ENCODE results near the gene MMS22L. TPM values are rescaled to one million over a fixed set of nuclear protein-coding genes. Genes with fewer than 3 reads are reported as not detected.

Gene MMS22L
- polyA plus RNA-seq, 3 donors = 10.1 to 13.0 (median 12.8) TPM

DNA sequence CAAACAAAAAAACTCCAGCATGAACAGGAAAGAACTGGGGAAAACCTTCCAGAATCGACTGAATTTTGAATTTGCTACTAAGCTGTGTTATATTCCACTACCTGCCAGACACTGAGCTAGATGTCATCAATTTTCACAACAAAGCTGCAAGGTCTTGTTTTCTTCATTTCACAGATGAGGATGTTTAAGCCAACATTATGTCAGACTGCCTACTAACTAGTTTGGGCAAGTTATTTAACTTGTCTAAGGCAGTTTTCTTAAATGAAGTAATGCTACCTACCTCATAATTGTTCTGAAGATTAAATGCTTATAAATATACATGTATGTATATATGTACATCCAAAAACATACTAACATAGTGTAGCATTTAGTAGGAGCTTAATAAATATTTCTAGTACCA, 144.4 kb downstream of the MMS22L start:
- no peak for DNase-seq

DNA sequence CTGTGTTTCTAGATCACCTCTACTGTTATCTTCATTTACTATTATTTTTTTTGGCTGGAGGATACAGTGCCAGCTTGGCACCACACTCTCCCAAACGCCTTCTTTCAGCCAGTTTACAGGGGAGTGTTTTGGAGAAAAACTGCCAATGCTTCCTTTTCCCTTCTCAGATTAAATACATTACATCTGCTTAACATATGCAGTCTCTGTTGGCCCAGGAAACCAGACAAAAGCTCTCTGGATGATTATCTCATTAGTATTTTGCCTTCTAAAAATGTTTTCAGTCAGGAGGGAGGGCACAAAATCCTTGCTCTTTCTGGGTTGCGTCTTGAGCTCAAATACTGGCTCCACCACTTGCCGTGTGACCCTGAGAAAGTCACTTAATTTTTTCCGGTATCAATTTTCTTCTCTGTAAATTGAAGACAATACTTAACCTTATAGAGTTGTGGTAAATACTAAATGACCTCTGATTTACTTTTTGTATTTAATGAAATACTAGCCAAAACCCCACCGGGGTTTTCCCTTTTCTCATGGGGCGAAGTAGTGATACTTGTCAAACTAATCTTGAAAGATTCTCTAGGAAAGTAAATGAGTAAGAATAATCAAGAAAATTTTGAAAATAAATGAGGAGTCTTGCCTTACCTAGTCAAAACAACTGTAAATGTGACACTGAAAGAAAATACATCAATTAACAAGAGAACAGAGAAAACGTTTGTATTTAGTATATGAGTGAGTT, 146.2 kb downstream of the MMS22L start:
- no peak for DNase-seq

DNA sequence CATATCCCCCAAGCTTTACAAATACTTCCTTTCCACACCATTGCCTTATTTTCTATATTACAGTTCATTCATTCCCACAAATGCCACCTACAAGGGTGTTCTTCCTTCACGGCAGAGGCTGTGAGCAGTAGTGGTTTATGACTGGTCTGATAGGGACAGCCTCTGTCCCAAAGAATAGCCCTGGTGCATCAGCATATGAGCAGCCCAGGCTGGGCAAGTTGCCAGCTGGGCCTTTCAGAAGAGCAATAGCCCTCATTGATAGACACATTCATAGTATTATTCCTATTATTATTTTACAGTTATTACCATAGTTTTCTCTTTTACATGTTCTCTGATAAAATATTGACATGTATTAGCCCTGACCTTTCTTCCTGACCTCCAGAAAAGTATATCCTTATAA, 149.9 kb downstream of the MMS22L start:
- DNase-seq = no peak

DNA sequence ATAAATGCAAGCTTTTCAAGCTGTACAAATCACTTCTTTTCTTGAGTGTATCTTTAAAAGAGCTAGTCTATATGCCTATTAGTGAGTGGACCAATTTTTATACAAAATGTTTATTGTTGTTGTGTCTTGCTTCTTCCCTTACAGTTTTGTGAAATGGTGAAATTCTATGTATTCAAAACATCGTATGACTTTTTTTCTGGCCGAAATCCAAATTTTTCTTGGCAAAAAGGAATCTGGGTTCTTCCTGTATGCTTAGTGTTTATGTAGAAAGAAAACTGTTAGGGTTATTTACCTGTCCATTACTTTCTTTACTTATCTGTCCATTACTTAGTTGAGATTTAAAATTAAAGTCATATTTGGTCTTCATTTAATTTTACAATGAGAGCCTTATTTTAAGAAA, 153.9 kb downstream of the MMS22L start:
- DNase-seq = no peak

DNA sequence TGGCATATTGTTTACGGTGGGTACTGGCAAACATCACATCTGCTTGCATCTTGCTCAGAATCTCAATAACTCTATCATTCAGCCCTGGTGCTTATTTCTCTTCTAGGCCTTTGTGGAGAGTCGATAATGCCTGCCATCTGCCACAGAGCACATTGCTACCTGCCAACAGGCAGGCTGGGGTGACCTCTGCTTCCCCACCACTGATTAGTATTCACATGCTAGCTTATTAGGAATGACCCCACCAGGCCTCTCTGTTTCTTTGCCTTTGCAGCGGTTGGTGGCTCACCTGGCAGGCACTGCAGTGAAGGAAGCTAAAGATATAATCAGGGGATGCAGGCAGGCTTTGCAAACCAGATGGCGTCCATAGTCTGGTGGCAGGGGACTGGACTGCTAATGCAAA, 154.5 kb downstream of the MMS22L start:
- DNase-seq = no peak

DNA sequence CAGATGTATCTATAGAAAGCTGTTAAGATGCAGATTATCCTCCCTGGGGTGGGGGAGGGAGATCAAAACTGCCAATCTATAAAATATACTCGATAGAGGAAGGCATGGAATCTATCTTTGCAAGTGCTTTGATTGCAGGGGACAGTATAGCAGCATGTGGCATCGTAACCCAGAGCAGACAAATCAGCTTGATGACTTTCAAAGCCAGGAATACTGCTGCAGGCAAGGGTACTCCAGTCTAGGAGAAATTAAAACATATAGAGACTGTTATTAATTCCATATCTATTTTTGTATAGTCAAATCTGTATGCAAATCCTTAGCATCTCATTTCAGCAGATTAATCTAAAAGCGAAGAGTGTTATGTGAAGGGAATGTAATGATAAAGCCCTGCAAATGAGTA, 159.4 kb downstream of the MMS22L start:
- no peak for DNase-seq

DNA sequence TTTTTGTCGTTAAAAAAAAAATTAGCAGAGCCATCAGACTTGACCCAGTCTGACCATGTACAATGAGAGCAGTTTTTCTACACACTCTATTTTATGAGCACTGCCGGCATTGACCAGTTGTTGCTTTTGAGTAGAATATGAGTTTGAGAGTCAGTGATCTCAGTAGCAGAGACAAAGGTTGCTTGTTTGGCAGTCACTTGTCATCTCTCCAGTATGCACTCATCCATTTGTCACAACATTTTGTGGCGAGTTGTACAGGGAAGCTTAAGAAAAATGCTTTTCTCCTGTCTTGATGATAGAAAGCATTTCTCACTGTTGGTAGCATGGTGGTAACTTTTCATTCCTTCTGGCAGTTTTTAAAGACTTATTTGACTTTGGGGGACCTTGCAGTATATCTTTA, 159.9 kb downstream of the MMS22L start:
- DNase-seq = no peak

DNA sequence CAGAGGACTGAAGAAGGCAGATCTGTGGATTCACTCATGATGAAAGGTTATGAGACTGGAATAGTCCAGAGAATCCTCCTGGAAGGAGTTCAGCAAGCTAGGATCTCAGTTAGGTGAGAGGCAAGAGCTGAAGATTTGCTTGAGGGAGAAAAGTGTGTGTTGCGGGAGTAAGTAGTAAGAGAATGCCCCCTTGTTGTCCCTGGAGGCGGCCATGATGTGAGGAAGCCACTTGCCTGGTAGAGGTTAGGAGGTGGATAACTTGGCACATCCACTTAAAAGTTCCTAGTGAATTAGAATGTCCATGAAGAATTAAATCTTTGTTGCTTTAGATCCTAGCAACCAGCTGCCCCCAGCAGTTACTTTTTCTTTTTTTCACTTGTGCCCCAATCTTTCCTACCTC, 162.5 kb downstream of the MMS22L start:
- no peak for DNase-seq

DNA sequence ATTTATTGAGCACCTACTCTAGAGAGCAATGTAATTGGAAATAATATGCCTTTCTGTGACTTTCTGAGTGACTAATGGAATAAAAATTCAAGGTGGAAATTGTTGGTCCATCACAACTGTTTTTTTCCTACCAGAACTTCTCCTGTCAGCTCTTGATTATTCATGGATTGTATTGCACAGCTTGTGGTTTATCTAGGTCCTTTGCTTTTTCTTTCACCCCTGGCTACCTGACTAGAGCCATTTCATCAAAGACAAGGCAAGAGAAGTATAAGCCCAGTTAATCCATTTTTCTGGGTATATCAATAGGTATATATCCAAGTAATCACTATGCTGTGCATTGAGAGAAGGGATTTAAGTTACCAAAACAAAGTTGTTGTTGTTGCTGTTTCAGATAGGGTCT, 168.4 kb downstream of the MMS22L start:
- DNase-seq = no peak

DNA sequence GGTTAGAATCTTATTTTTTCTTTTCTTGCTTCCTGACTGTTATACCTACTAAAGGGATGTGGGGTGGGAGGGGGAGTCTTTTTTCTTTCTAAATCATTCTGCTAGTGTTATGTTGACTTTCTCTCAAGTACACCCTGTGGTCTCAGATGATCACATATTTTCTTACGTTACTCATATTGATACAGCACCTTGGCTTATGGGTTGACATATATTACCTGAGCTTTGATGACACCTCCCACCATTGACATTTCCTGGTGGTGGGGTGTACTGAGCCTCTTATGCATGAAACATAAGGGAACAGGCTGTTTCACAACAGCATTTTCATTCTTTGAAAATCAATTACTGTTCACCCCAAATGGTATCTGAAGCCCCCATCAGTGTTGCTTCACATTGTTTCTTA, 169.8 kb downstream of the MMS22L start:
- DNase-seq = no peak

DNA sequence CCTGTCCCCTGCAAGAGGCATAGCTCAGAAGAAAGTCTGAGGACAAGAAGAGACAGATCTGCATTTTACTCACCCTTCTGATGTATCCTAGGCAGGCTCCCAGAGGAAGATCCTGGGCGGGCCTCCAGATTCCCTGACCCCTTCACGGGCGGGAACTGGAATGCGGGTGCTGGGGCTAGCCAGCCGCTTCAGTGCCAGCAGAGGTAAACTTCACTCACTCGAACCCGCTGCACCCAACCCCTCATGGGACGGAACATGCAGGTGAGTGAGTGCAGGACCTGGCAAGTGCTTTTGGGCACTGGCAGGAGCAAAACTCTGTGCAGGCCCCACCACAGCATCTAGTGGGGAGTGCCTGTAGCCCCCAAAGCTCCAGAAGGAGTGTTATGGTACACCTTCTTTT, 171.8 kb downstream of the MMS22L start:
- no peak for DNase-seq

DNA sequence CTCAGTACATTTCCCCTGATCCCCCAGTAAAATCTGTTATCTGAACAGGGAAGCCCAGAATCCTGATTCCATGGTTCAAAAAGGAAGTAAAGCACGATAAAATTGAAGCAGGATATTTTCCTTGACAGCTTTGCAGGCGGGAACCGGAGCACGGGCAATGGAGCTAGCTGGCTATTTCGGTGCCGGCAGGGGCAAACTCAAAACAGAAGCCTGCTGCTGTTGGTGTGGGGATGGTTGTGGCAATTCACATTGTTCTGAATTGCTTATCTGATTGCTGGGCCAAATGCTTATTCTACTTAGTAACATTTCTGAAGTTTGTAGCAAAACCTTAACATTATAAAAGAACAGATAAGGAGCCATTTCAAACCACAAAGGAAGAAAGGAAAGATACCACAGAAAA, 172.4 kb downstream of the MMS22L start:
- no peak for DNase-seq

DNA sequence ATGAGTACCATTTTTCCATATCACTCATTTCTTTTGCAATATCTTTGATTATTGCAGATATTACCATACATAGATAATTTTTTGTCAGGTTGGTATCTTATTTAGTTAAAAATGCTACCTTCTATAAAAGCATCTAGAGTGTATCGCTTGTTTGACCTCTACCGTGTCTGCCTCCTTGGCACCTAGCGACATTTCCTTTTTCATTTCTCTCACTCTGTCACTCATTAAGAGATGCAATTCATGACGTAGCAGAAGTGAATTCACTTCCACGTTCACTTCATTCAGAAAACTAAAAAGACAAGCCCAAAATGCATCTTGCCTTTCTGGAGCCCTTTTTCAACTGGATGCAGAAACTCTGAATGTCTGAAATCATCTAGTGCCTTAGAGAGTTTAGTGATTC, 172.9 kb downstream of the MMS22L start:
- no peak for DNase-seq

DNA sequence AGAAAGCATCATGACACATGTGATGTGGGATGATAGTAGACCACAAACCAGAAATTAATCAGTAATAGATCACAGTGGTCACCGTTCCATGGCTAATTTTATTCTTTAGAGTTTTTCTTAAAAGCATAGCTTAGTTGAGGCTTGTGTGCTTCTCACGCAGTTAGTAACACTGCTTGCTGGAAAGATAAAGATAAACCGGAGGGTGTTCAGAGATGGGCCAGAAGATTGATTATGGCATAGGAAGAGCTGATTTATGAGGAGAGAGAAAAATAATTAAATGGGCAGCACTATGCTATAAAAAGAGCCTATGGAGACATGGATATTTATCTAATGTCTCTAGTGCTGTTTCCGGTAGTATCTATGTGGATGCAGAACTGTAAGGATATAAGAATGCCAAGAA, 173.6 kb downstream of the MMS22L start:
- DNase-seq = no peak

DNA sequence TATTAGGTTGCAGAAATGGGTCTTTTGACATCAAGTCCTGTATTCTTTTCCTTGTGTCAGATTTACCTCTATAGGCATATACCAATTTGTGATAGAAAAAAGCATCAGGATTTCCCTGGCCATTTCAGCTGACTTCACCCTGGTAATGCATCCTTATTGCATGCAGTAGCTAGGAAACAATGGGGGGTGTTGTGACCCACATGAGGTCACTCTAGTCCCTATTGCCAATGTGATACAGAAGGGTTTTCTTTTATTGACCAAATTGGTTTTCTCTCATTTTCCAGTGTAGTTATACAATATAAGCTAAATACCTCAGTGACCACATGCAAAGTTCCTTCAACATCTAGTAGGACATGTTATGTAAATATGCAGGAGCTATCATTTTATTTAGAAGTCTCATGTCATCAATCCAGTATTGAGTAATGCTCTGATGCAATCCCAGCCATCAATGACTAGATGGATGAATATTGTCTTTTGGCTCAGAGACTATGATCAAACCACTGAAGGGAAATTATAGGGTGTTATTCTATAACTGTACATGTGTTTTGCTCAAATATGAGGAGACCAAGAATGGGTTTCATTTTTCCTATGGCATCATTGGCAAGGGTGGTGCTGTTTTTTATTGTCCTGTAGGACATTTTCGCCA, 180.7 kb downstream of the MMS22L start:
- DNase-seq = no peak

DNA sequence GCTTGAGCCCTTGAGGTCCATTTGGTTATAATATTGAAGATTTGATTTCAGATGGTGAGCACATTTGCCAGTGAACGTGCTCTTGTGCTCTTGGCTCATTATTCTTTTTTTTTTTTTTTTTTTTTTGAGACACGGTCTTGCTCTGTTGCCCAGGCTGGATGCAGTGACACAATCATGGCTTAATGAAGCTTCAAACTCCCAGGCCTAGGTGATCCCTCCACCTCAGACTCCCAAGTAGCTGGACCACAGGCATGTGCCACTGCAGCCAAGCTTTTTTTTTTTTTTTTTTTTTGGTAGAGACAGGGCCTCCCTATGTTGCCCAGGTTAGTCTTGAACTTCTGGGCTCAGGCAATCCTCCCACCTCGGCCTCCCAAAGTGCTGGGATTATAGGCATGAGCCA, 182.3 kb downstream of the MMS22L start:
- DNase-seq = no peak

DNA sequence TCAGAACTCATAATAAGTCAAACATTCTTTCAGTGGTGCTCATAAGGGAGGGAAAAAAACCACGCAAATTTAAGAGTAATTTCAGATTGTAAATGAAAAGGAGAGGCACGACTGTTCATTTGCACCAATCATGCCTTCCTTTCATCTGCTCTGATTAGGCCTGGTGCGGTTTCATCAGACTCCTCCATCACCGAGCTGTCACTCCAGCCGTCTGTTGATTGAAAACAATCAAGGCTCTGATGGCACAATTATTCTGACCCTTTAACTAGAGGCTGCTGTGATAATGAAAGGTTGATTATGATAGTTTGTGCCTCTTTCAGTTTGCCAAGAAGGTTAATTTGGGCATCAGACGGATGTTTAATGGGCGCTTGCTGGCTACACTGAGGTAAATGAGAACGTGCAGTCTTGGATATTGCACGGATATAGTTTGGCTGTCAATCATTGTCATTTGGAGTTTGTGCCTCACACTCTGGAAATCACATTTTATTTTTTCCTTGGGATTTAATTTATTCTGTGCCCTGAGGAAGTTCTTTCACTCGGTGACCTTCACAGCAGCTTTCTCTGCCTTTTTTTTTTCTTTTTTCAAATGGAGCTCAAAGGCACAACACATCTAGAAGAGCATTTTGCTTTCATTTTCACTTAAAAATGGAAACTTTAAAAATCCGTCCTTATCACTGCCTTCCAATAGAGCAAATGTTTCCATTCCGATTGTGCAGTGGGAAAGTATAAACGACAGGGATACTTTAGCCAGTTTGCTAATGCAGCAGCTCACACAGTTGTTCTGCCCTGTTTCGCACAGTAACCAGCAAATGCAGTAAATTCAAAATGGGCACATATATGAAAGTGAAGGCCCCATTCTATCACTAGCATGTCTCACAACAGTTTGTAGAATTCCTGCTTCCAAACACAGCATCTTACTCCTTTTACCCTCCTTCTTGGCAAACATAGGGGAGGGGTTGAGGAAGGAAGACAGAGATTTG, 185.7 kb downstream of the MMS22L start:
- DNase-seq = no peak

DNA sequence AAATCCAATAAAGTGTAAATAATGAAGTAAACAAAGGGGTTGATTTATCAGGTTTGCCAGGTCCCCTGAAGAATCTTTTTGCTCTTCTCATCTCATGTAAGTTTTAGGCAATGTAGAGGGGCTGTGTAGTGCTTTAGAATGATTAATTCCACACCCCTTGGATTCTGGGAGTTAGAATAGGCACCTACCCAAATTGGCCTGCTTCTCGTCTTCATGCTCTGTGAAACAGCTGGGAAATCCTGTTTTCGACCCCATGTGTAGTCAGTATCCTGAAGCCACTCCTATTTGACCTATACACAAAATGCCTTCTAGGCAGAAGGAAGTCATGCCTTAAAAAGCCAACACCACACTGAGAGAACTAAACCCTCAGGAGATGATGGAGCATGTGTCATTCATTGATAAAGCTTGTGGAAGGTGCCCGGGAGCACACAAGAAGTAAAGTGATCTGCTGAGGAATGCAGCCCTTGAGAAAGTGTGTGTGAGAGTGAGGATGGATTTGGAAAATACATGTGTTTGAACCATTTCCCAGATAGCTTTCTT, 187.6 kb downstream of the MMS22L start:
- no peak for DNase-seq

DNA sequence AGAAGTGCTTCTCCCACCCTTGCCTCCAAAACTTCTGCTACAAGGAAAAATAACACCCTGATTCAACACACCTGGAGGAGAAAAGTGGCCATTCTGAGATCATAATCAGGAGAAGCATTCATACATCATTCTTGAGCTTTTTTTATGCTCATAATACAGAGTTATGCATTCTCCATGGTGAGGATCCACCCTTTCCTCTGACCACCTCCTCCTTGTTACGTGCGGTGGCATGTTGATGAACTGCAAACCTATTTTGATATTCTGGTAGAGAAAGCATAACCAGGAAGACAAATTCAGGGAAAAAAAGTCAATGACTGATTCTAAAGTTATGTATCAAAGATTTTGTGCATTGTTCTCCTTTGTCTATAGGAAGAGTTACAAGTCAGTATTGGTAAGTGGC, 188.6 kb downstream of the MMS22L start:
- DNase-seq = no peak

DNA sequence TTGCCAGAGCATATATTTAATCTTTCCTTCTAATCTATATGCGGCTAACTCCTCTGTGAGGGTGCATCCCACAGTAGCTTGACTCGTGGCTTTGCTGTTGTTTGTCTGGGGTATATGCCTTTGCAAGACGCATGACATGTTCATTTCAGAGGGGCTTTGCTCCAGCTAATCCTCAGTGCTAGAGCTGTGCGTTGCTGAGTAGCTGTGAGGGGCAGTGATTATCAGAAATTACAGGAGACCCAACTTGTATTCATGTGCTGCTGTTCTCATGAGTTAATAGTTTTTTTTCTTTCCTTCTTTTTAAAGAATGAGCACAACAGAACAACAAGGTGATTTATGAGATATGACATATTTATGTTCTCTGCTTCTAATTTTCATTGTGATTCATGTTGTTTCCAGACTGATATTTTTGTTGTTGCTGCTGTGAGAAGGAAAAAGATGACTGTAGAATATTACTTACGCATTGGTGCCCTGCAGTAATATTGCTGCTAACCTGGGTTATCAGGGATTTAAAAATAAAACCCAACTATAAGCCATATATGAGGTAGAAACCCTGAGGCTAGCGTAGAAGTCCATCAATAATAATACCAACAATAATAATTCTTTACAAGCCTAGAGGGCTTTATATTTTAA, 190.2 kb downstream of the MMS22L start:
- DNase-seq = no peak

All from renal pelvis (tissue), 4 donors.